ENCODE results near the gene CHST15. TPM values are rescaled to one million over a fixed set of nuclear protein-coding genes. Genes with fewer than 3 reads are reported as not detected.

Gene CHST15
- total and polyA plus RNA-seq, 3 donors from 2014 or later: 9.3 to 12.8 (median 11.5) TPM

- TF ChIP-seq CTCF (IDR thresholded peaks at IDR 0.05) (no peak), POLR2A (IDR thresholded peaks at IDR 0.05) (no peak)
- Histone ChIP-seq H3K27ac (no peak overlapping the region), H3K27me3 (no peaks in the 10 kb centered on the region), H3K4me3 (no peak overlapping the region), H3K36me3 (ENCODE audit: low read depth, missing control alignments) (no peaks in the 10 kb centered on the region), H3K9me3 (no peaks in the 10 kb centered on the region), H3K4me1 (no peaks in the 10 kb centered on the region)
- no peak for DNase-seq
- WGBS, 2 donors: 86 to 90% methylated on average over 2 of the region's 2 CpGs
- intact Hi-C loops (cut with DNase I; ENCODE audit: low total_unique reads): no loop called here
Measured at GRCh38 chr10:124124769-124125161, 31.4 kb upstream of the CHST15 start.

GRCh38 chr10:124124123-124124768, 30.8 kb upstream of the CHST15 start:
- no peak for DNase-seq
- intact Hi-C loops (cut with DNase I; ENCODE audit: low total_unique reads): no loop called here
- TF ChIP-seq CTCF (IDR thresholded peaks at IDR 0.05): no peak
- TF ChIP-seq POLR2A (IDR thresholded peaks at IDR 0.05): no peak
- H3K4me1 ChIP-seq: no peaks in the 10 kb centered on the region
- H3K36me3 ChIP-seq (ENCODE audit: low read depth, missing control alignments): no peaks in the 10 kb centered on the region
- no peak overlapping the region for H3K4me3 ChIP-seq
- no peak overlapping the region for H3K27ac ChIP-seq
- no peaks in the 10 kb centered on the region for H3K9me3 ChIP-seq
- WGBS, 2 donors: 79 to 83% methylated on average over 10 of the region's 10 CpGs
- no peaks in the 10 kb centered on the region for H3K27me3 ChIP-seq

- Histone ChIP-seq H3K27me3 (no peaks in the 10 kb centered on the region), H3K4me1 (no peaks in the 10 kb centered on the region), H3K9me3 (no peaks in the 10 kb centered on the region), H3K36me3 (ENCODE audit: low read depth, missing control alignments) (no peaks in the 10 kb centered on the region), H3K4me3 (no peak overlapping the region), H3K27ac (no peak overlapping the region)
- TF ChIP-seq CTCF (IDR thresholded peaks at IDR 0.05): no peak
- no peak for TF ChIP-seq POLR2A (IDR thresholded peaks at IDR 0.05)
- 89 to 98% methylated on average over 8 of the region's 8 CpGs for WGBS, 2 donors
- intact Hi-C loops (cut with DNase I; ENCODE audit: low total_unique reads): no loop called here
- no peak for DNase-seq
Measured at GRCh38 chr10:124123156-124123555, 29.8 kb upstream of the CHST15 start.

- Histone ChIP-seq H3K4me1 (no peaks in the 10 kb centered on the region), H3K4me3 (no peak overlapping the region), H3K36me3 (ENCODE audit: low read depth, missing control alignments) (no peaks in the 10 kb centered on the region), H3K27ac (no peak overlapping the region), H3K9me3 (no peaks in the 10 kb centered on the region), H3K27me3 (no peaks in the 10 kb centered on the region)
- TF ChIP-seq POLR2A (IDR thresholded peaks at IDR 0.05): no peak
- TF ChIP-seq CTCF (IDR thresholded peaks at IDR 0.05): no peak
- WGBS, 2 donors: 95% methylated on average over 10 to 13 of the region's 13 CpGs
- intact Hi-C loops (cut with DNase I; ENCODE audit: low total_unique reads): no loop called here
- DNase-seq: no peak
Measured at GRCh38 chr10:124122211-124122610, 28.8 kb upstream of the CHST15 start.

- Histone ChIP-seq H3K4me1 (no peaks in the 10 kb centered on the region), H3K36me3 (ENCODE audit: low read depth, missing control alignments) (no peaks in the 10 kb centered on the region), H3K4me3 (no peak overlapping the region), H3K9me3 (no peaks in the 10 kb centered on the region), H3K27ac (no peak overlapping the region), H3K27me3 (no peaks in the 10 kb centered on the region)
- WGBS, 2 donors: 92 to 93% methylated on average over 4 of the region's 4 CpGs
- TF ChIP-seq CTCF (IDR thresholded peaks at IDR 0.05) (no peak), POLR2A (IDR thresholded peaks at IDR 0.05) (no peak)
- no peak for DNase-seq
- intact Hi-C loops (cut with DNase I; ENCODE audit: low total_unique reads): no loop called here
Measured at GRCh38 chr10:124120410-124121061, 27.1 kb upstream of the CHST15 start.
